ENCODE results near the gene DUSP3. TPM values are rescaled to one million over a fixed set of nuclear protein-coding genes. Genes with fewer than 3 reads are reported as not detected.

The DUSP3 gene
- total and polyA plus RNA-seq, 10 of the 15 experiments (the other 5 are each of a cell fraction or from before 2014, with no cell fraction given), result 1.5 to 12.1 (median 3.8) TPM

DNA sequence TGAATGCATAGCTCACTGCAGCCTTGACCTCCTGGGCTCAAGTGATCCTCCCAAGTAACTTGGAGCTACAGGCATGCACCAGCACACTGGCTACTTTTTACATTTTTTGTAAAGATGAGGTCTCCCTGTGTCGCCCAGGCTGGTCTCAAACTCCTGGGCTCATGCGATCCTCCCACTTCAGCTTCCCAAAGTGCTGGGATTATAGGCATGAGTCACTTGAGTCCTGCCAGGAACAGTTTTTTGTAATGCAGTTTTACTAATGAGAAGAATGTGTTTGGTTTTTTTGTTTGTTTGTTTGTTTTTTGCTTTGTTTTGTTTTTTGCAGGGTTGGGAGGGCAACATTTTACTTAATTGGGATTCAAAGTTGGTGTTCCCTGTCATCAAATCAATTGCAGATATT lies 42.4 kb downstream of the DUSP3 start:
- H4K20me1 ChIP-seq (ENCODE audit: control insufficient read depth, insufficient read depth), result no peaks in the 10 kb centered on the region
- WGBS (ENCODE audit: insufficient coverage, insufficient replicate concordance, low lambda C conversion rate, missing lambda C conversion rate), result 13% methylated on average over 2 of the region's 2 CpGs
- H3K27ac ChIP-seq (ENCODE audit: control insufficient read depth, insufficient read depth), result no peak overlapping the region
- H3K9ac ChIP-seq (ENCODE audit: control insufficient read depth, insufficient read depth, low read length), result no peak overlapping the region
- no peaks in the 10 kb centered on the region for H3K79me2 ChIP-seq (ENCODE audit: control insufficient read depth, insufficient read depth, low read length)
- ChIA-PET RAD21 (ENCODE audit: unreplicated experiment) (no interaction called here), POLR2A (interaction anchor here (0.6 kb wide), 1 partner anchor 13 kb away, joined by 3 read pairs; no protein-coding TSS in a partner anchor), CTCF (interaction anchor here (0.7 kb wide), 1 partner anchor 24 kb away, joined by 3 read pairs; no protein-coding TSS in a partner anchor), SMC1A (ENCODE audit: uncharacterized antibody, unreplicated experiment) (interaction anchor here (1.6 kb wide), 1 partner anchor 14 kb away, joined by 3 read pairs; no protein-coding TSS in a partner anchor)
- no TSS peak for BruUV-seq (replicated peaks)
- no peaks in the 10 kb centered on the region for H3K36me3 ChIP-seq (ENCODE audit: control insufficient read depth in 2 of 2, insufficient read depth in 2 of 2, low read length in 1 of 2)
- ATAC-seq (no peak), FAIRE-seq (no peak), DNase-seq (ENCODE audit: low read depth, low spot score) (no peak)
- H3K4me2 ChIP-seq (ENCODE audit: control insufficient read depth, insufficient read depth), result no peak overlapping the region
- in situ Hi-C loops (cut with MboI) (no loop called here), intact Hi-C loops (cut with micrococcal nuclease; ENCODE audit: unreplicated experiment) (no loop called here)
- no peaks in the 10 kb centered on the region for H3K4me1 ChIP-seq (ENCODE audit: control insufficient read depth, insufficient read depth, low read length)
- H3K9me3 ChIP-seq (replicated peaks; ENCODE audit: control insufficient read depth, insufficient read depth, low read length), result no peaks in the 10 kb centered on the region
- peaks cover 0 to 4% of the 10 kb centered on the region in 2 experiments; a peak in 2 of 4 replicates for H3K27me3 ChIP-seq (replicated peaks in 1 of 2; ENCODE audit: control insufficient read depth in 2 of 2, insufficient read depth in 2 of 2, low read length in 1 of 2)
- no peak overlapping the region for H2AFZ ChIP-seq (ENCODE audit: control insufficient read depth, low read depth, low read length)
- H3K4me3 ChIP-seq, result no peak overlapping the region
- TF ChIP-seq, protein P1, sequence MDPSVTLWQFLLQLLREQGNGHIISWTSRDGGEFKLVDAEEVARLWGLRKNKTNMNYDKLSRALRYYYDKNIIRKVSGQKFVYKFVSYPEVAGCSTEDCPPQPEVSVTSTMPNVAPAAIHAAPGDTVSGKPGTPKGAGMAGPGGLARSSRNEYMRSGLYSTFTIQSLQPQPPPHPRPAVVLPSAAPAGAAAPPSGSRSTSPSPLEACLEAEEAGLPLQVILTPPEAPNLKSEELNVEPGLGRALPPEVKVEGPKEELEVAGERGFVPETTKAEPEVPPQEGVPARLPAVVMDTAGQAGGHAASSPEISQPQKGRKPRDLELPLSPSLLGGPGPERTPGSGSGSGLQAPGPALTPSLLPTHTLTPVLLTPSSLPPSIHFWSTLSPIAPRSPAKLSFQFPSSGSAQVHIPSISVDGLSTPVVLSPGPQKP (IDR thresholded peaks at IDR 0.05; ENCODE audit: low read depth, low read length), result no peak
- TF ChIP-seq GABPA (IDR thresholded peaks at IDR 0.05; ENCODE audit: low read depth) (no peak), EGR1 (IDR thresholded peaks at IDR 0.05; ENCODE audit: borderline replicate concordance in 1 of 2, low read depth in 2 of 2, low read length in 2 of 2) (no peak), IKZF2 (IDR thresholded peaks at IDR 0.05) (no peak), ZNF217 (IDR thresholded peaks at IDR 0.05) (no peak), SREBF2 (IDR thresholded peaks at IDR 0.05; ENCODE audit: low read length) (no peak), CBX3 (IDR thresholded peaks at IDR 0.05; ENCODE audit: borderline replicate concordance, low read depth) (no peak), PAX8 (IDR thresholded peaks at IDR 0.05) (no peak), BCL11A (IDR thresholded peaks at IDR 0.05; ENCODE audit: low read depth, low read length) (no peak)
- TF ChIP-seq, protein P2, sequence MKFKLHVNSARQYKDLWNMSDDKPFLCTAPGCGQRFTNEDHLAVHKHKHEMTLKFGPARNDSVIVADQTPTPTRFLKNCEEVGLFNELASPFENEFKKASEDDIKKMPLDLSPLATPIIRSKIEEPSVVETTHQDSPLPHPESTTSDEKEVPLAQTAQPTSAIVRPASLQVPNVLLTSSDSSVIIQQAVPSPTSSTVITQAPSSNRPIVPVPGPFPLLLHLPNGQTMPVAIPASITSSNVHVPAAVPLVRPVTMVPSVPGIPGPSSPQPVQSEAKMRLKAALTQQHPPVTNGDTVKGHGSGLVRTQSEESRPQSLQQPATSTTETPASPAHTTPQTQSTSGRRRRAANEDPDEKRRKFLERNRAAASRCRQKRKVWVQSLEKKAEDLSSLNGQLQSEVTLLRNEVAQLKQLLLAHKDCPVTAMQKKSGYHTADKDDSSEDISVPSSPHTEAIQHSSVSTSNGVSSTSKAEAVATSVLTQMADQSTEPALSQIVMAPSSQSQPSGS (IDR thresholded peaks at IDR 0.05; ENCODE audit: low read length), result no peak
- TF ChIP-seq, protein P3, sequence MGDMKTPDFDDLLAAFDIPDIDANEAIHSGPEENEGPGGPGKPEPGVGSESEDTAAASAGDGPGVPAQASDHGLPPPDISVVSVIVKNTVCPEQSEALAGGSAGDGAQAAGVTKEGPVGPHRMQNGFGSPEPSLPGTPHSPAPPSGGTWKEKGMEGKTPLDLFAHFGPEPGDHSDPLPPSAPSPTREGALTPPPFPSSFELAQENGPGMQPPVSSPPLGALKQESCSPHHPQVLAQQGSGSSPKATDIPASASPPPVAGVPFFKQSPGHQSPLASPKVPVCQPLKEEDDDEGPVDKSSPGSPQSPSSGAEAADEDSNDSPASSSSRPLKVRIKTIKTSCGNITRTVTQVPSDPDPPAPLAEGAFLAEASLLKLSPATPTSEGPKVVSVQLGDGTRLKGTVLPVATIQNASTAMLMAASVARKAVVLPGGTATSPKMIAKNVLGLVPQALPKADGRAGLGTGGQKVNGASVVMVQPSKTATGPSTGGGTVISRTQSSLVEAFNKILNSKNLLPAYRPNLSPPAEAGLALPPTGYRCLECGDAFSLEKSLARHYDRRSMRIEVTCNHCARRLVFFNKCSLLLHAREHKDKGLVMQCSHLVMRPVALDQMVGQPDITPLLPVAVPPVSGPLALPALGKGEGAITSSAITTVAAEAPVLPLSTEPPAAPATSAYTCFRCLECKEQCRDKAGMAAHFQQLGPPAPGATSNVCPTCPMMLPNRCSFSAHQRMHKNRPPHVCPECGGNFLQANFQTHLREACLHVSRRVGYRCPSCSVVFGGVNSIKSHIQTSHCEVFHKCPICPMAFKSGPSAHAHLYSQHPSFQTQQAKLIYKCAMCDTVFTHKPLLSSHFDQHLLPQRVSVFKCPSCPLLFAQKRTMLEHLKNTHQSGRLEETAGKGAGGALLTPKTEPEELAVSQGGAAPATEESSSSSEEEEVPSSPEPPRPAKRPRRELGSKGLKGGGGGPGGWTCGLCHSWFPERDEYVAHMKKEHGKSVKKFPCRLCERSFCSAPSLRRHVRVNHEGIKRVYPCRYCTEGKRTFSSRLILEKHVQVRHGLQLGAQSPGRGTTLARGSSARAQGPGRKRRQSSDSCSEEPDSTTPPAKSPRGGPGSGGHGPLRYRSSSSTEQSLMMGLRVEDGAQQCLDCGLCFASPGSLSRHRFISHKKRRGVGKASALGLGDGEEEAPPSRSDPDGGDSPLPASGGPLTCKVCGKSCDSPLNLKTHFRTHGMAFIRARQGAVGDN (IDR thresholded peaks at IDR 0.05), result no peak
- TF ChIP-seq, protein P4, sequence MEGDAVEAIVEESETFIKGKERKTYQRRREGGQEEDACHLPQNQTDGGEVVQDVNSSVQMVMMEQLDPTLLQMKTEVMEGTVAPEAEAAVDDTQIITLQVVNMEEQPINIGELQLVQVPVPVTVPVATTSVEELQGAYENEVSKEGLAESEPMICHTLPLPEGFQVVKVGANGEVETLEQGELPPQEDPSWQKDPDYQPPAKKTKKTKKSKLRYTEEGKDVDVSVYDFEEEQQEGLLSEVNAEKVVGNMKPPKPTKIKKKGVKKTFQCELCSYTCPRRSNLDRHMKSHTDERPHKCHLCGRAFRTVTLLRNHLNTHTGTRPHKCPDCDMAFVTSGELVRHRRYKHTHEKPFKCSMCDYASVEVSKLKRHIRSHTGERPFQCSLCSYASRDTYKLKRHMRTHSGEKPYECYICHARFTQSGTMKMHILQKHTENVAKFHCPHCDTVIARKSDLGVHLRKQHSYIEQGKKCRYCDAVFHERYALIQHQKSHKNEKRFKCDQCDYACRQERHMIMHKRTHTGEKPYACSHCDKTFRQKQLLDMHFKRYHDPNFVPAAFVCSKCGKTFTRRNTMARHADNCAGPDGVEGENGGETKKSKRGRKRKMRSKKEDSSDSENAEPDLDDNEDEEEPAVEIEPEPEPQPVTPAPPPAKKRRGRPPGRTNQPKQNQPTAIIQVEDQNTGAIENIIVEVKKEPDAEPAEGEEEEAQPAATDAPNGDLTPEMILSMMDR (IDR thresholded peaks at IDR 0.05 in 2 of 3, conservative IDR thresholded peaks at IDR 0.05 in 1 of 3; ENCODE audit: control insufficient read depth in 2 of 3, extremely low read depth in 1 of 3, insufficient read depth in 1 of 3, low read depth in 3 of 3, low read length in 3 of 3), result no peak
- TF ChIP-seq, protein P5, sequence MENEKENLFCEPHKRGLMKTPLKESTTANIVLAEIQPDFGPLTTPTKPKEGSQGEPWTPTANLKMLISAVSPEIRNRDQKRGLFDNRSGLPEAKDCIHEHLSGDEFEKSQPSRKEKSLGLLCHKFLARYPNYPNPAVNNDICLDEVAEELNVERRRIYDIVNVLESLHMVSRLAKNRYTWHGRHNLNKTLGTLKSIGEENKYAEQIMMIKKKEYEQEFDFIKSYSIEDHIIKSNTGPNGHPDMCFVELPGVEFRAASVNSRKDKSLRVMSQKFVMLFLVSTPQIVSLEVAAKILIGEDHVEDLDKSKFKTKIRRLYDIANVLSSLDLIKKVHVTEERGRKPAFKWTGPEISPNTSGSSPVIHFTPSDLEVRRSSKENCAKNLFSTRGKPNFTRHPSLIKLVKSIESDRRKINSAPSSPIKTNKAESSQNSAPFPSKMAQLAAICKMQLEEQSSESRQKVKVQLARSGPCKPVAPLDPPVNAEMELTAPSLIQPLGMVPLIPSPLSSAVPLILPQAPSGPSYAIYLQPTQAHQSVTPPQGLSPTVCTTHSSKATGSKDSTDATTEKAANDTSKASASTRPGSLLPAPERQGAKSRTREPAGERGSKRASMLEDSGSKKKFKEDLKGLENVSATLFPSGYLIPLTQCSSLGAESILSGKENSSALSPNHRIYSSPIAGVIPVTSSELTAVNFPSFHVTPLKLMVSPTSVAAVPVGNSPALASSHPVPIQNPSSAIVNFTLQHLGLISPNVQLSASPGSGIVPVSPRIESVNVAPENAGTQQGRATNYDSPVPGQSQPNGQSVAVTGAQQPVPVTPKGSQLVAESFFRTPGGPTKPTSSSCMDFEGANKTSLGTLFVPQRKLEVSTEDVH (IDR thresholded peaks at IDR 0.05; ENCODE audit: low read depth, partially characterized antibody), result no peak
